NCI-H460 (cell line): ENCODE results near the gene LAMC2. TPM values are rescaled to one million over a fixed set of nuclear protein-coding genes. Genes with fewer than 3 reads are reported as not detected.

Experiments
- DNase-seq: peaks from one replicate; pipeline ENCODE4 v3.0.0-alpha.2; 2016; ENCODE audit warnings: low read depth; ENCODE audit errors: extremely low read depth
- total RNA-seq: library from RNA; depleted of rRNA; stranded (reverse); fragments of >200 nt; shearing (Covaris generic); gene quantifications from 2 replicates; pipeline ENCODE4 v1.2.3, GENCODE V29; 2014; rRNA removed

The LAMC2 gene
- total RNA-seq, 1 experiment from 2014 or later = 2.1 TPM

DNA sequence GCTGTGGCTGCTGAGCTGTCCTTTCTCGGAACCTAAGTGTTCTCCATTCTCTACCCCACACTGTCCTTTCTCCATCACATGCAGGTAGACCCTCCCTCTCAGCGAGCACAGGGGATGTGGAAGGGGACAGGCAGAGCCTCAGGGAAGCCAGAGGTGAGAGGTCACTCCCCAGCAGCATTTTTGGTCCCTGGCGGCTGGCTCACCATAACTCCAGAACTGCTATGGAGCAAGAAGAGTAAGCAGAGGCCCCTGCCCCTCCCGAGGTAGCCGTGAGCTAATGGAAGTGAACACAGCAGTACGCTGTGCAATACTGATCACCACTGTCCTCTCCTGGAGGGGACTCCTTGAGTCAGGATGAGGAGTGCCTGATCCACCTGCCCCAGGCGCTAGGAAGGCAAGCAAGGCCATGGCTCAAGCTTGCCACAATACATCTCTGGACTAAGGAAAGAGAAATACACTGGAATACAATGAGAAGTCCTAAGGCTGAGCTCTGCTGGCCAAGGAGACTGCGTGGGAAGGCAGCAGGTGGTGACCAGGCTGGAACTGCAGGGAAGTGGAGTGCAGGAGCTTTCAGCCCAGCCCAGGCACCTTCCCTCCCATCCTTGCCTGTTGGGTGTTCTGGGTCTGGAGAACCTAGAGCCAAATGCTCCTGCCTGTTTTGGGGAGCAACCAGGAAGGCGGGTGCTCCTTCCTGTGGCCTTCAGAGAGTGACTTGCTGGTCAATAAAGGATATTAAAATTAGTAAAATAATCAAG, 96.2 kb downstream of the LAMC2 start:
- no peak for DNase-seq

GRCh38 chr1:183283286-183283685, 97.2 kb downstream of the LAMC2 start:
- DNase-seq = no peak

DNA sequence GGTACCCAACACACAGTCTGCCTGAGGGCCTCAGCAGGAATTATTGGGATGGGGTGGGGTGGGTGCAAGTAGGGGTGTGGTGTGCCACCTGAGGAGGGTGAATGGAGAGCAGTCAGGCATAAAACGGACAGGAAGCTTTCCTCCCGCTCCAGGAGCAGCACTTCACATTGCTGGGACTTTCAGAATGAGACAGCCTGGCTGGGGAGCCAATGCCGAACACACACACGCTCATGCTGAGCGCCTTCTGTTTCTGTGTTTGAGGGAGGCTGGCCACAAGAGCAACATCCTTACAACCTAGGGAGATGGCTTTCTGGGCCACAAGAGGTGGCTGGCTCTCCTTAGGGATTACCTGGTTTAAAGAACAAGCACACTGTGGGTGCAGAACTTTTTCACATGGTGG, 98.0 kb downstream of the LAMC2 start:
- DNase-seq = no peak

DNA sequence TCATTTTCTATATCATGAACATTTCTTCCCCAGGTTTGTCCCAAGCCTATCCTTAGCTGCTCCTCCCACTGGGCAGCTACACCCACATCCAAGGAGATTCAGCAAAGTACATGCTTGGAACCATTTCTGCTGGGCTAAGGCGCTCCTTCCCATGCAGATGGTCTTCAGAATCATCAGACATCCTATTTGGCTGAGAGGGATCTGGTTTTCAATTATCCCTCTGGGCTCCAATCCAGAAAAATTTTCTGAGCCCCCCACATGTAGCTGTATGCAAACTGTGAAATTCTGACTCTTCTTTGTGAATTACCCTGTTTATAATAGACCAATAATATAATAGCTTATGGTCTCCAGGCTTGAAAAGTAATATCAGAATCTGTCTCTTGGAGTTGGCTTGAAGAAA, 99.2 kb downstream of the LAMC2 start:
- DNase-seq = no peak

GRCh38 chr1:183285746-183286145, 99.7 kb downstream of the LAMC2 start:
- DNase-seq = no peak

DNA sequence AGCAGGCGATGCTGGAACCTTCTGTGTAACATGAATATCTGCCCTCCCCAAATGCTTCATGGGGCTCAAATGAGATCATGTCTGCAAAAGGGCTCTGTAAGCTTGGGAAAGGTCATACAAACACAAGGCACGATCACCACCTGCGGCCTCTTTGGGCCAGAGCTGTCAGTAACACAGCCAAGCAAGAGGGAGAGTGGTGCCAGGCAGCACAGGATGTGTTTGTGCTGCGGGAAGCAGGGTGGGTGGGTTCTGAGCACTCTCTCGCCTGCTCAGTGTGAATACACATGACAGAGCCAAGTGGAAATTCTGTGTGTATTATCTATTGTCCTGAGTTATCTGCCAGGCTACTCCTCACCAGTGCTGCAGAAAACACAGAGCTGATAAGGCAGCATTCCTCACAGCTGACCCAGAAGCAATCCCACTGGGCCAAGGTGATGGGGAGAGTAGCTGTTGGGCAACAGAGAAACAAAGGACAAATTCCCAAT, 101.2 kb downstream of the LAMC2 start:
- no peak for DNase-seq

GRCh38 chr1:183288583-183288982, 102.5 kb downstream of the LAMC2 start:
- DNase-seq = no peak

DNA sequence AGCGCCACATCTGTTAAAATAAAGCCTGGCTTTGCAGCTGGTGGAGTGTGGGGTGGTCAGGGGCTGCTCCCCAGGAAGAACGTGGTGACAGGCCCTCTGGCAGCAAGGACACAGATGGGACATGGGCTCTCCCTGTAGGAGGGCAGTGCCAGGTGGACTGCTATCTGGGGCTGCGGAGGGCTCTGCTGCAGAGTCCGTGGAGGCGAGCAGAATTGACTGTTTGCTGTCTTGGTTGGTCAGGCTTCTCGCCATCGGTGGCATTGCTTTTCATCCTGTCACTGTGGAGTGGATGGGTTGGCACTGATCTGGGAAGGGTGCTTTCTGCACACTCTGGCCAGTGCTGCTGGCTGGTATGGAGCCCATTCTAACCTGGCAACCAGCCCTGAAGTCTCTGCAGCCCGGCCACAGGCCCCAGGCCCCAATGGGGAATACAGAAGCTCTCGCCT, 103.0 kb downstream of the LAMC2 start:
- no peak for DNase-seq

GRCh38 chr1:183290628-183291027, 104.6 kb downstream of the LAMC2 start:
- no peak for DNase-seq

DNA sequence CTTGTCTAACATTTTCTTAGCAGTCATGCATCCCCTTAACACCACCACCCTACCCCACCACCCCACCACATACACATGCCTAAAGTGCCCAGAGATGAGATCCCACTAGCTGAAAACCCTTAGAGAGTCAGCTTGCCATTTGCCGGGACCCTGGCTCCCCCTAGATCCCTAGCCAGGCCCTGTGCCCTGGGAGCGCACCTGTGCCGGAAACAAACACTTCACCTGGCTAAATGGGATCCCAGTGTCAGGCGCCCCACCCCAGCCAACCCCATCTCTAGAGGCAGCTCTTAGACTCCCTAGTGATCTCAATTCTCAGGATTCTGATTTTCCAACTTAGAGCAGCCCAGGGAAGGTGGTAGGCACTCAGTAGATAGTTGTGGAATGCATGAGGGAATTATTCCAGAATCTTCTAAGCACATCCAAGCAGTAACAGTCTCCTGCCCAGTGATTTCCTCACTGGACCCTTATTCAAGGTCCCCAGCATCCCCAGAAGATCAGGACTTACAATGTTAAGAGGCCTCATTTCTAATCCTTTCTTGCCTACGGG, 105.2 kb downstream of the LAMC2 start:
- no peak for DNase-seq

- no peak for DNase-seq
Measured at GRCh38 chr1:183291802-183292514, 105.9 kb downstream of the LAMC2 start.

GRCh38 chr1:183293241-183293640, 107.2 kb downstream of the LAMC2 start:
- no peak for DNase-seq

DNA sequence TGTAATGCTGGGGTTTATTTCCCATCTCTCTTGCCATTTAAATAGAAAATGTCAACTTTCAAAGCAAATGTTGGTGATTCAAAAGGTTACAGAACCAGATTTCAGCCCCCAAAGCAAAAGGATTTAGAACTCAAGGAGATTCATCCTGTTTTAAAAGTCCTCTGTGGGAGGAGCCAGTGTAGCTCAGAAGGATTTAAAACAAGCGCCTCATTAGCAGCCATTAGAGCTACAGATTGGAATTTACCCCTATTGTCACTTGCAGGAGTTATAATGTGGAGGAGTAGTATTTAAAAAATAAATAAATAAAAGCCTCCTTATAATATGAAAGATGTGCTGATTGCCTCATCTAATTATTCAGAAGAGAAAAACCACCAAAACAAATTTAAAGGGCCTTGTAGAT, 107.8 kb downstream of the LAMC2 start:
- no peak for DNase-seq

Other genes with a start within 250 kb of the LAMC2 start
- gene SHCBP1L, start 233.1 kb upstream of the LAMC2 start, total RNA-seq = not detected in 2 replicates
- gene LAMC1, start 162.8 kb upstream of the LAMC2 start, total RNA-seq = 540 and 549 TPM in 2 replicates
- gene NMNAT2, start 232.1 kb downstream of the LAMC2 start, total RNA-seq = 5.3 and 8.3 TPM in 2 replicates